PFSK-1 (cell line): Measurements from ENCODE around the gene GPC6.

Source experiments
- POLR2AphosphoS5 ChIP-seq: IDR thresholded peaks from 2 replicates; pipeline ENCODE4 v1.6.1; 2012; ENCODE audit warnings: low read depth, mild to moderate bottlenecking, control low read depth, low read length, moderate library complexity
- TAF1 ChIP-seq: IDR thresholded peaks from 2 replicates; pipeline ENCODE4 v1.6.1; 2012; ENCODE audit warnings: low read length, control low read depth, borderline replicate concordance; ENCODE audit not compliant: insufficient read depth

DNA sequence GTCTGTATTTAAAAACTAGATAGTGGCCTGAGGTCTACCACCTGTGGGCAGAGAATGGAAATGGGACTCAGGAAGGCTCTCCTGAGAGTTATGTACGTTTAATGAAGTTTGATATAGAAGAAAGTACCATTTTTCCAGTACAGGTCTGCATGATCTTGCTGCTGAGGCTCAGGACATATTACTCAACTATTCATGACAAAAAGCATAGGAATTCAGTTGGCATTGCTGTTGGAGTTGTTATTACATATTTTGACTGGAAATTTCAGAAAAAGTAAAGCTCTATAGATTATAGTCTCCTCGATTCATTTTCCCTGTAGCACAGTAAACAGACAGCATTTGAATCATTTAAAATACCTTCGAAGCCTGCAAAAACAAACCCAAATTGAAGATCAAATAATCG lies 783.1 kb downstream of the GPC6 start:
- no peak for TF ChIP-seq TAF1
- no peak for TF ChIP-seq POLR2AphosphoS5
